ENCODE data around the gene CPPED1. TPM values are rescaled to one million over a fixed set of nuclear protein-coding genes. Genes with fewer than 3 reads are reported as not detected.

Gene CPPED1
- total RNA-seq, 4 donors from 2014 or later = 10.6 to 21.7 (median 16.7) TPM

DNA sequence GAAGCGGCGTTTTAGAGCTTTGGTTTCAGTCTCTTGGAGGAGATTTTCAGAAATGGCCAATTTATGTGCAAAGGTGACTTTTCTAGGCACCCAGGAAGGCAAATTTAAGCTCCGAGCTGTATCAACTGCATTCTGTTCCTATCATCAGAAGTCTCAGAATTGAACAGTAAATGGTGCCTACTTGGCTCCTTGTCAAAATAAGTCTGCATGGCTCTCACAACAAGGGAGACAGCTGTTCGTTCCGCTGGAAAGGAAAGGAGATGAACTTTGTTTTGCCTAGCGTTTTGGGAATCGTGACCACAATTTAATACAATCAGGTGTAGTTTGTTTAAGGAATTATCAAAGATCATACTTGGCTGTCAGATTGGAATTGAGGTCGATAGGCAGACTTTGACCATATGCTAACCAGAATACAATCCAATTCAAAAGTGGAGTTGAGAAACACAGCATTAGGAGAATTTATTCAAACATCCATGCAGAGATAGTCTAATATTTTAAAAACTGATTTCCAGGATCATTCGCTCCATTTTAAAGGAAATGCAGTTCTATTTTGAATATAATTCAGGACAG, 139.4 kb downstream of the CPPED1 start:
- TF ChIP-seq CTCF (IDR thresholded peaks at IDR 0.05) = no peak
- TF ChIP-seq POLR2AphosphoS5 (IDR thresholded peaks at IDR 0.05) = no peak
- no peak for TF ChIP-seq EP300 (IDR thresholded peaks at IDR 0.05)
- DNase-seq (ENCODE audit: extremely low spot score) = no peak
- H3K27ac ChIP-seq (replicated peaks in 1 of 4) = no peak overlapping the region
- WGBS = 97% methylated on average over 9 of the region's 9 CpGs
- H3K4me3 ChIP-seq = no peak overlapping the region
- H3K4me1 ChIP-seq = no peaks in the 10 kb centered on the region
- peaks cover 0 to 24% (median 8%) of the 10 kb centered on the region in 4 donors for H3K9me3 ChIP-seq
- peaks cover 0 to 27% (median 15%) of the 10 kb centered on the region in 4 donors for H3K36me3 ChIP-seq
- intact Hi-C loops (cut with DNase I) = no loop called here
- H3K27me3 ChIP-seq = no peaks in the 10 kb centered on the region

- Histone ChIP-seq H3K36me3 (peaks cover 0 to 27% (median 15%) of the 10 kb centered on the region in 4 donors), H3K27ac (replicated peaks in 1 of 4) (no peak overlapping the region), H3K9me3 (peaks cover 0 to 23% (median 20%) of the 10 kb centered on the region in 4 donors), H3K27me3 (no peaks in the 10 kb centered on the region), H3K4me3 (no peak overlapping the region), H3K4me1 (no peaks in the 10 kb centered on the region)
- WGBS = 53% methylated on average over 9 of the region's 10 CpGs
- intact Hi-C loops (cut with DNase I) = no loop called here
- TF ChIP-seq EP300 (IDR thresholded peaks at IDR 0.05) (no peak), CTCF (IDR thresholded peaks at IDR 0.05) (no peak), POLR2AphosphoS5 (IDR thresholded peaks at IDR 0.05) (no peak), POLR2A (IDR thresholded peaks at IDR 0.05; ENCODE audit: low read depth) (no peak)
- no peak for DNase-seq (ENCODE audit: extremely low spot score)
Measured at GRCh38 chr16:12661656-12662172, 142.0 kb downstream of the CPPED1 start.

DNA sequence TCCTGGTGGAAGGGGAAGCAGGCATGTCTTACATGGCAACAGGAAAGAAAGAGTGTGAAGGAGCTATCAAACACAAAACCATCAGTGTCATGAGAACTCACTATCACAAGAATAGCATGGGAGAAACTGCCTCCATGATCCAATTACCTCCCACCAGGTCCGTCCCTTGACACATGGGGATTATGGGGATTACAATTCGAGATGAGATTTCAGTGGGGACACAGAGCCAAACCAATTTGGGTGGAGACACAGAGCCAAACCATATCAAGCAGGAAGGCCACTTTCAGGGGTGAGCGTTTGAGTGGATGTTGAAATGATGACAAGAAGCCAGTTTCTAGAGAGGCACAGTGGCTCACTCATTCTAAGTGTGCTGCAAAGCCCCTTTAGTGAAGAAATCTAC, 143.8 kb downstream of the CPPED1 start:
- Histone ChIP-seq H3K36me3 (peaks cover 0 to 27% (median 14%) of the 10 kb centered on the region in 4 donors), H3K27ac (replicated peaks in 1 of 4) (no peak overlapping the region), H3K4me3 (no peak overlapping the region), H3K27me3 (peaks cover 0 to 4% (median 0%) of the 10 kb centered on the region in 4 donors), H3K4me1 (no peaks in the 10 kb centered on the region), H3K9me3 (peaks cover 0 to 25% (median 21%) of the 10 kb centered on the region in 4 donors)
- intact Hi-C loops (cut with DNase I) = no loop called here
- no peak for TF ChIP-seq POLR2AphosphoS5 (IDR thresholded peaks at IDR 0.05)
- TF ChIP-seq CTCF (IDR thresholded peaks at IDR 0.05) = no peak
- no peak for TF ChIP-seq EP300 (IDR thresholded peaks at IDR 0.05)
- TF ChIP-seq POLR2A (IDR thresholded peaks at IDR 0.05; ENCODE audit: low read depth) = no peak
- no peak for DNase-seq (ENCODE audit: extremely low spot score)
- WGBS = 82% methylated on average over 3 of the region's 3 CpGs

GRCh38 chr16:12658506-12658905, 145.2 kb downstream of the CPPED1 start:
- Histone ChIP-seq H3K27ac (replicated peaks in 1 of 4) (no peak overlapping the region), H3K4me1 (no peaks in the 10 kb centered on the region), H3K9me3 (peaks cover 0 to 25% (median 21%) of the 10 kb centered on the region in 4 donors), H3K4me3 (no peak overlapping the region), H3K27me3 (peaks cover 0 to 14% (median 0%) of the 10 kb centered on the region in 4 donors), H3K36me3 (peaks cover 0 to 14% (median 4%) of the 10 kb centered on the region in 4 donors)
- DNase-seq (ENCODE audit: extremely low spot score) = no peak
- TF ChIP-seq EP300 (IDR thresholded peaks at IDR 0.05) = no peak
- TF ChIP-seq CTCF (IDR thresholded peaks at IDR 0.05) = no peak
- TF ChIP-seq POLR2AphosphoS5 (IDR thresholded peaks at IDR 0.05) = no peak
- no peak for TF ChIP-seq POLR2A (IDR thresholded peaks at IDR 0.05; ENCODE audit: low read depth)
- intact Hi-C loops (cut with DNase I) = no loop called here
- WGBS = 93% methylated on average over 5 of the region's 5 CpGs
